Adipocyte (in vitro differentiated cells): Measurements from ENCODE around the gene GALNT5.
A peak's percentile ranks its signal among the peaks of the same experiment; 100 is the strongest.
"Not testable (repeated sequence)": the region's sequence is repeated elsewhere in the genome, so short reads cannot be mapped to it uniquely, and the experiment has no call there.

Experiments
- DNase-seq: peaks from one replicate; pipeline ENCODE4 v3.0.0-alpha.2; 2015; ENCODE audit warnings: low read depth
- H3K27me3 ChIP-seq: replicated peaks from 2 replicates; pipeline ENCODE4 v1.7.0; 2013; ENCODE audit warnings: mild to moderate bottlenecking, low read length, moderate library complexity; ENCODE audit not compliant: control insufficient read depth, insufficient read depth
- H3K36me3 ChIP-seq: 2 replicates; pipeline ENCODE4 v1.7.0; 2013; ENCODE audit warnings: low read length, mild to moderate bottlenecking, moderate library complexity; ENCODE audit not compliant: control insufficient read depth, insufficient read depth, severe bottlenecking
- H3K4me1 ChIP-seq: 2 replicates; pipeline ENCODE4 v1.7.0; 2013; ENCODE audit warnings: mild to moderate bottlenecking, low read length, moderate library complexity; ENCODE audit not compliant: control insufficient read depth, insufficient read depth
- H3K4me3 ChIP-seq: 2 replicates; pipeline ENCODE4 v1.7.0; 2013; ENCODE audit warnings: mild to moderate bottlenecking, low read length, moderate library complexity
- H3K9ac ChIP-seq: 2 replicates; pipeline ENCODE4 v1.7.0; 2013; ENCODE audit warnings: mild to moderate bottlenecking, low read length, moderate library complexity
- H3K9me3 ChIP-seq: 2 replicates; pipeline ENCODE4 v1.7.0; 2013; ENCODE audit warnings: mild to moderate bottlenecking, low read length, moderate library complexity; ENCODE audit not compliant: control insufficient read depth

Gene GALNT5

DNA sequence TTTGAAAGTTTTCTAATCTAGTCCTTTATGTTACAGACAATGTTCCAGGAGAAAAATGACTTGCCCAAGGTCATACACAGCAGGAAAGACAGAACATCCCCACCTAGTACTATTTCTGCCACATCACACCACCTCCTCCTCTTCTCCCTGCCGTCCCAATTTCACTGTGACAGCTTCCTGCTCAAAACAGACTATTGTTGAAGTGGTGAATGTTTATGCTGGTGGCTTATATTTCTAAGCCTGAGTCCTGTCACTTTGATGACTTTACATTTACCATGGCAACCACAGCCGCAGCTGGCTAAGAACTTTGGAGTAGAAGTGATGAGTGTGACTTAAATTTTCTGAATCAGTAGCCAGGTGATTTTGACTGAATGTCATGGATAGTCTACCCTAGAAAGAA lies 10.0 kb downstream of the GALNT5 start:
- no peak for DNase-seq
- Histone ChIP-seq H3K36me3 (no peaks in the 10 kb centered on the region), H3K27me3 (no peaks in the 10 kb centered on the region), H3K4me1 (peaks cover 10% of the 10 kb centered on the region), H3K9ac (no peak overlapping the region), H3K9me3 (no peaks in the 10 kb centered on the region), H3K4me3 (no peak overlapping the region)

DNA sequence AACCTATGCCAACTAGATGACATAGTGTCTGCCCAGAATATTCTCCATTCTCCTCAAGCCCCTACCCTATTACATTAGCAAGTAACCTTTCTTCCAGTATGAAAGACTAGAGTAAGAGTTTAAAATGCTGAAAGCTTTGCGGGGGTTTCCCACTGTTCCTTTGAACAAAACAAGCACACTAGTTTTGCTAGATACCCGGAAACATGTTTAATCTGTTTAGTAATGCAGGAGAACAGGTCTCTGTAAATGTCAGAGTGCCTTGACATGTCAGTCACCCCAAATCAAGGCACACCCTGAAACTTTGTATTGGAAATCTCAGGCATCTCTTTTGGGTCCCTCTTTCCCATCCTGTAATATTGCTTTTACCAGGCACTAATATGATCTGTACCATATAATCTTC lies 11.6 kb downstream of the GALNT5 start:
- Histone ChIP-seq H3K9ac (no peak overlapping the region), H3K36me3 (no peaks in the 10 kb centered on the region), H3K27me3 (no peaks in the 10 kb centered on the region), H3K9me3 (no peaks in the 10 kb centered on the region), H3K4me3 (no peak overlapping the region), H3K4me1 (peaks cover 6% of the 10 kb centered on the region)
- no peak for DNase-seq

DNA sequence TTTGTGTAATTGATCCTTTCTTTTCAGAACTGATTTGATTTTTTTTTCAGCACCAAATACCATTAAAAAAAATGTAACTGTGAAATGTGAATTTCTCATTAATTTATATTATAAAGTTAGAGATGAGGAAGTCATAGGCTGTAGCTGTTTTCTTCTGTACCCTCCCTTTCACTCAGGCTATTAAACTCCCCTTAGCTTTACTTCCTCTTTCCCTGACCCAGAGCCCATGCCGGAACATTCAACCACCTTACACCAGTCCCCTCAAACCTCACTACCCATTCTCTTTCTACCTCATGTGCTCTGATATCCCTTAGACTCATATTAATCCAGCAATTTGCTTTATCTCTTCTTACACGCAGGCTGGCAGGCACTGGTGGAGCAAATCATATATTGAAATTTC lies 12.4 kb downstream of the GALNT5 start:
- no peak for DNase-seq
- Histone ChIP-seq H3K27me3 (no peaks in the 10 kb centered on the region), H3K9ac (no peak overlapping the region), H3K36me3 (no peaks in the 10 kb centered on the region), H3K4me1 (no peaks in the 10 kb centered on the region), H3K9me3 (no peaks in the 10 kb centered on the region), H3K4me3 (no peak overlapping the region)

DNA sequence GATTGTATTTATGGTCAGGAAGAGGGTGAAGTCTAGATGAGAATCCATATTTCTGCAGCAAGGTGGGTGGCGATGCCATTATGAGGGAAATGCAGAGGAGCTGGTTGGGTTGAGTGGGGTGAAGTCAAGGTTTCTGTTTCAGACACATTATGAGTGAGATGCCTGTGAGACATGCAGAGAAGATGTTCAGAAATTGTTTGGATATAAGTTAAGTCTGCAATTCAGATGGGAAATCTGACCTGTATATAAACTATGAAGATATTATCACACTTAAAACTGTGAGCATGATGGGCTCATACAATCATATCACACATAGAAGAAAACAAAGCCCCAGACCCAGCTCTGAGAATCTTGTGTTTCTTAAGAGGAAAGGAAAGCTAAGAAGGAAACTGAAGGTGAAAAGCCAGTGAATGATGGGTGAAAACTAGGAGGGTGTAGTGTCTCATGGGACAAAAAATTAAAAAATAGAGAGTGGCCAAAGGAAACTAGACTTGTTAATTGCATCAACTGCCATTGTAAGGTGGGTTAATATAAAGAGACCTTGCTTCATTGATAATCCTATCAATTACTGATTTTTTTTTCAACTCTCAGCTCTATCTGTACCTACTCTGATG lies 14.2 kb downstream of the GALNT5 start:
- no peak overlapping the region for H3K4me3 ChIP-seq
- H3K36me3 ChIP-seq = no peaks in the 10 kb centered on the region
- H3K4me1 ChIP-seq = no peaks in the 10 kb centered on the region
- H3K9ac ChIP-seq = no peak overlapping the region
- H3K27me3 ChIP-seq = no peaks in the 10 kb centered on the region
- no peak for DNase-seq
- H3K9me3 ChIP-seq = no peaks in the 10 kb centered on the region

DNA sequence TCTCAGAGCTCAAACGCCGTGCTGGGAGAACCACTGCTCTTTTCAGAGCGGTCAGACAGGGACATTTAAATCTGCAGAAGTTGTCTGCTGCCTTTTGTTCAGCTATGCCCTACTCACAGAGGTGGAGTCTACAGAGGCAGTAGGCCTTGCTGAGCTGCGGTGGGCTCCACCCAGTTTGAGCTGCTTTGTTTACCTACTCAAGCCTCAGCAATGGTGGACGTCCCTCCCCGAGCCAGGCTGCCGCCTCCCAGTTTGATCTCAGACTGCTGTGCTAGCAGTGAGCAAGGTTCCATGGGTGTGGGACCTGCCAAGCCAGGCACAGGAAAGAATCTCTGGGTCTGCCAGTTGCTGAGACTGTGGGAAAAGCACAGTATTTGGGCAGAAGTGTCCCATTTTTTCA lies 21.8 kb downstream of the GALNT5 start:
- not testable (repeated sequence) for H3K9me3 ChIP-seq, H3K9ac ChIP-seq, H3K36me3 ChIP-seq, DNase-seq, H3K27me3 ChIP-seq, H3K4me3 ChIP-seq, H3K4me1 ChIP-seq

DNA sequence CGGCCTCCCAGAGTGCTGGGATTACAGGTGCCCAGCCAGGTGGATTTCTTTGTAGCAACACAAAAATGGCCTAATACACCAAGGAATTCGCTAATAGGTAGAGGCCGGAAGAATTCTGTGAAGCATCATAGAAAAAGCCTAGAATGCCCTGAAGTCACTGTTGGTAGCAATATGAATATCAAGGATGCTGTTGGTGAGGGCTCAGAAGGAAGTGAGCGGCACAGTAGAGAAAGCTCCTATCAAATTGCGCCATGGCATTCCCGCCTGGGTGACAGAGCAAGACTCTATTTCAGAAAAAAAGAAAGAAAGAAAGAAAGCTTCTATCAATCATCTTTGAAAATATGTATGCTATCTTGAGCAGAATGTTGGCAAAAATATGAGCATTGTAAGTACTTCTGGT lies 23.8 kb downstream of the GALNT5 start:
- no peak overlapping the region for H3K4me3 ChIP-seq
- no peak overlapping the region for H3K9ac ChIP-seq
- H3K4me1 ChIP-seq = no peaks in the 10 kb centered on the region
- peaks cover 8% of the 10 kb centered on the region for H3K9me3 ChIP-seq
- DNase-seq = no peak
- no peaks in the 10 kb centered on the region for H3K36me3 ChIP-seq
- H3K27me3 ChIP-seq = no peaks in the 10 kb centered on the region

DNA sequence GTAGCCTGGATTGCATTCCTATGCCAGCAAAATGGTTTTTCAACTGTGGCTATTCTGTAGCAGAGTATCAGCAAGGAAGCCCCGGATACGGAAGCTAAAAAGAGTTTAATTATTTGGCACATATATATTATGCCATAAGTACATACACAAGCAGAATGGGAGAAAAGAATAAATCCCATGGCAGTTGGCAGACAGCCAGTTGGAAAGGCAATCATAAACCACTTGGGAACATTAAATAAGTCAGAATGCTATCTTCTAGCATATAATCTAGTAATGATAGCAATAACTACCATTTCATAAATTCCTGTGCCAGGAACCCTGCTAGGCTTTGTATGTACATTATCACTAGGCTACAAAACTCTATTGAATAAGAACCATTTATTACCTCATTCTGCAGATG lies 26.0 kb downstream of the GALNT5 start:
- no peak overlapping the region for H3K4me3 ChIP-seq
- no peak for DNase-seq
- peaks cover 8% of the 10 kb centered on the region for H3K9me3 ChIP-seq
- H3K27me3 ChIP-seq = no peaks in the 10 kb centered on the region
- no peaks in the 10 kb centered on the region for H3K36me3 ChIP-seq
- no peak overlapping the region for H3K9ac ChIP-seq
- no peaks in the 10 kb centered on the region for H3K4me1 ChIP-seq

DNA sequence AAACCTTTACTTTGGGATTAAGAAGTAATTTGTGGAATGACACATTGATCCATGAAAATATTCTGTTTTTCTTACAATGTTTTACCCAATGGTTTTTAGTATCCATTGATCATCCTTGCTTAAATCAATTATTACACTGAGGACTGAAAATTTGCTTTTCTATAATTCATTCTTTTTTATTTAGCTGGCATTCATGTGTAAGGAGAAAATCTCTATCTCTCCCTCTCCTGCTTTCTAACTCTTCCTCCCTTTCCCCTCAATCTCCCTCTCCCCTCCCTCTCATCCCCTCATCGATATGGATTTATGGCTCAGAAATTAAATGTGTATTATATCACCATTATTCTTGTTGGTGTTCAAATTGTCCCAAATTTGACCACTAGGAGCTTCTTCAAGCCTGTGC lies 29.7 kb downstream of the GALNT5 start:
- Histone ChIP-seq H3K36me3 (no peaks in the 10 kb centered on the region), H3K9me3 (no peaks in the 10 kb centered on the region), H3K9ac (no peak overlapping the region), H3K4me1 (no peaks in the 10 kb centered on the region), H3K4me3 (no peak overlapping the region), H3K27me3 (no peaks in the 10 kb centered on the region)
- no peak for DNase-seq

DNA sequence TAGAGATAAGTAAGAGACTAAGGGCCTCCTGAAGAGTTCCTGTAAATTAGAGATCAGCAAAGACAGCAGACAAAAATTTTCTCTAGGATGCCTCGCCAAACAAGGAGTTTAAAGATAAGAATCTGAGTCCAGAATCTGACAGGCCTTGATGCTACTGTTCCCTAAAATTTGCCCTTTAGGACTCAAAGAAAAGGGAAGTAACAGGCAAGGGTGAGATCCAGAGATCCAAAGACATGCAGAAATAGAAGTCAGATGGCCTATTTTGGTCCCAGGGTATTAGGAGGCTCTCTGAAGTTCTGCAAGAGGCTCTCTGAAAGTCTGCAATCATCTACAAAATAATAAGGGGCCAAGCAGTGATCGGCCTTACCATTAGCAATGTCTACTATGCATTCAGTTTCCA lies 33.0 kb downstream of the GALNT5 start:
- DNase-seq = no peak
- Histone ChIP-seq H3K9ac (no peak overlapping the region), H3K4me3 (no peak overlapping the region), H3K4me1 (no peaks in the 10 kb centered on the region), H3K27me3 (no peaks in the 10 kb centered on the region), H3K36me3 (no peaks in the 10 kb centered on the region), H3K9me3 (no peaks in the 10 kb centered on the region)

DNA sequence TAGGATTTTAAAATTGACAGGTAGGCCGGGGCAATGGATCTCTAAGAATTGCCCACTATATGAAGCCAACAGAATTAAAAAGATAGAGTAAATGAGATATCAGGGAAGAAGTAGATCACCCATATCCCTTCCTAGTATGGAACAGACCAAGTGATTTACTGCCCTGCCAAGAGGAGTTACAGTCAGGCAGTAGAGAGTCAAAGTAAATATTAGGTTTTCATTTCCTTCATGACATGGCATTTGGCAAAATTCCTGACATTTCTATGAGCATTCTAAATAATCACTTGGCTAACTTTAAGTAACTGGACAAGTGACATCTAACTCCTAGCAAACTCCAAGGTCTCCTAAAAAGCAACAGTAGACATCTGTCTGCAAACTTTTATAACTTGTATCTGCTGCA lies 33.5 kb downstream of the GALNT5 start:
- Histone ChIP-seq H3K4me3 (no peak overlapping the region), H3K9ac (no peak overlapping the region), H3K4me1 (no peaks in the 10 kb centered on the region), H3K9me3 (no peaks in the 10 kb centered on the region), H3K36me3 (no peaks in the 10 kb centered on the region), H3K27me3 (no peaks in the 10 kb centered on the region)
- no peak for DNase-seq

DNA sequence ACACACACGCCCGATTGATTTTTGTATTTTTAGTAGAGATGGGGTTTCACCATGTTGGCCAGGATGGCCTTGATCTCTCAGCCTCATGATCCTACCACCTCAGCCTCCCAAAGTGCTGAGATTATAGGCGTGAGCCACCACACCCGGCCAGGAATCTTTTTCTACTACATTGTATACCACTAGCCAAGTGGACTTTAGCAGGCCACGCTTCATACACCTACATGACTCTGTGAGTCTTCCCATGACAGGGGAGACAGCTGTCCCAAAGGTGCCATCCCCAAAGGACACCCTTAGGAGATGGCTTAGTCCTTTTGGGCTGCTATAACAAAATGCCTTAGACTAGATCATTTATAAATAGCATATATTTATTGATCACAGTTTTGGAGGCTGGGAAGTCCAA lies 35.3 kb downstream of the GALNT5 start:
- Histone ChIP-seq H3K9me3 (no peaks in the 10 kb centered on the region), H3K4me3 (no peak overlapping the region), H3K27me3 (no peaks in the 10 kb centered on the region), H3K9ac (no peak overlapping the region), H3K4me1 (no peaks in the 10 kb centered on the region), H3K36me3 (no peaks in the 10 kb centered on the region)
- no peak for DNase-seq

DNA sequence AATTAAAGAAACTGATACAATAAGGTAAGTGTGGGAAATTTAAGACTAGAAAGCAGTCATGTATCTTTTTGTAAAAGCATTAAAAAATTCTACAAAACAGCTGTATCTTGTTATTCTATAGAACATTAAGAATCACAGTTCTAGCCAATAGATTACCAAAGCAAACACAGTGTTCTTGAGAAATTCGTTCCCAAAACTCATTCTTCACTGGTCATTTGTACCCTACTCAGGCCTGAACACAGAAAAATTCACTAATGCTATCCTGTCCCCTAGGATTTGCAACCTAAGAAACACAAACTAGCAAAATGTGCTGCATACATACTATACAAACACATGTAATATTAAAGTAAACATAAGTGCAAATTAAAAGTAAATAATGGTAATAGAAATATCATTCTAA lies 39.0 kb downstream of the GALNT5 start:
- Histone ChIP-seq H3K4me3 (no peak overlapping the region), H3K9me3 (no peaks in the 10 kb centered on the region), H3K9ac (no peak overlapping the region), H3K27me3 (no peaks in the 10 kb centered on the region), H3K36me3 (no peaks in the 10 kb centered on the region), H3K4me1 (no peaks in the 10 kb centered on the region)
- peak; percentile 24 for DNase-seq
